ENCODE measurements around the gene HADHB. TPM values are rescaled to one million over a fixed set of nuclear protein-coding genes. Genes with fewer than 3 reads are reported as not detected.

The HADHB gene
- total RNA-seq: 110 and 112 TPM in 2 replicates

DNA sequence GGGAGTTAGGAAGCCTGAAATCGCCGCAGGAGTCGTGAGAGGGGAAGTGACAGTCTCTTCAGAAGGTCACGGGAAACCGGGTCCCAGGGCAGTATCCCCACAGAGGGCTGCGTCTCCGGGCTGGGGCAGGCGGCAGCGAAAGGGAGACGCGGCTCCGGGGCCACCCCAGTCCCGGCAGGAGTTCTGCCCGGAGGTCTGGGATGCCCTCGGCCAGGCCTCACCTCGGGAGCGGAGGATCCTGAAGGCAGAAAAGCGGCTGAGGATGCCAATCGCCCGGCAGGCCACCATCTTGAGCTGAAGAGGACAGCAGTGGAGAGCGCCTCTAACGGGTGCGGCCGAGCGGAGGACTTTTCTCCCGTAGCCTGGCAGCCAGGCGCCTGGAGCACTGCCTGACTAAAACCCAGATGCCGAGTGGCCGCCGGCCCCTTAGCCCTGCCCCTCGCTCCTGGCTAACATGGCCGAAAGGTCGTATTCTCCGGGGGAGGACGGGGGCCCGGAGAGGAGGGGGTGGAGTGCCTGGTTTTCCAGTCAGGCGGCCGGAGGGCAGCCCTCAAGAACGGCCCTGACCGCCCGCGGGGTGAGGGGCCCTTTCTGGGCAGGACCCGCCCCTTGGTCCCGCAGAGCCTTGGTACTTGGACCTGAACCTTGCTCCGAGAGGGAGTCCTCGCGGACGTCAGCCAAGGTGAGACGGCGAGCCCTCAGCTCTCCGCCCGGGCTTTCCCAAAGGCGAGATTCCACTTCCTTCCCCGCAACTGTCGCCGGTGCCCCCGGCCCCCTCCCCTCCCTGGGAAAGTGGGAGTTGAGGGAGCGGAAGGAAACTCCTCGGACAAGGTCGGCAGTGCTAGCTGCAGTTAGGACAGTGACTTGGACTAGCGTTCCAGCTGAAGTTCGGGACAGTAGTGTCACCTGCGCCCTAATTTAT, at the start of gene HADHB, which contains the start of gene HADHA:
Gene HADHB (plus strand): TSS at position 631 of the 922 bp plus-strand sequence. CDS start 9,316 bp downstream, outside the sequence.
Gene HADHA (minus strand): TSS at position 324 of the 922 bp plus-strand sequence. CDS start 36 bp downstream, at position 288.

Other genes starting within 250 kb of the HADHB start
- 150 and 178 TPM in 2 replicates for gene RAB10, start 210.9 kb upstream of the HADHB start, total RNA-seq
- gene GAREM2, start 71.9 kb upstream of the HADHB start, total RNA-seq: 1.1 TPM in 2 replicates
- gene HADHA, start 307 bp upstream of the HADHB start, total RNA-seq: 182 and 188 TPM in 2 replicates
- 30.3 and 33.1 TPM in 2 replicates for gene SELENOI, start 101.2 kb downstream of the HADHB start, total RNA-seq
- 0.14 and 1.1 TPM in 2 replicates for gene ADGRF3, start 101.8 kb downstream of the HADHB start, total RNA-seq
- gene DRC1, start 157.0 kb downstream of the HADHB start, total RNA-seq: not detected in 2 replicates
- gene OTOF, start 233.2 kb downstream of the HADHB start, total RNA-seq: under 0.01 and 0.14 TPM in 2 replicates

All from thoracic aorta endothelial cell (primary cell).